AG09309 (cell line): ENCODE measurements around the gene OPRL1.

Experiments used
- DNase-seq: peaks from one replicate; pipeline ENCODE4 v3.0.0-alpha.2; 2010; ENCODE audit warnings: low read depth
- H3K4me3 ChIP-seq: 2 replicates; pipeline ENCODE4 v1.5.1; 2011; ENCODE audit warnings: mild to moderate bottlenecking, low read depth, low read length, moderate library complexity; ENCODE audit not compliant: control insufficient read depth
- CTCF ChIP-seq: IDR thresholded peaks from 2 replicates; pipeline ENCODE4 v1.5.1; 2011; ENCODE audit warnings: mild to moderate bottlenecking, low read depth, low read length, inconsistent platforms; ENCODE audit not compliant: insufficient read depth, control insufficient read depth; ENCODE audit errors: missing control alignments

The OPRL1 gene

GRCh38 chr20:64138276-64138815 is 58.5 kb downstream of the OPRL1 start:
- H3K4me3 ChIP-seq: no peak overlapping the region
- no peak for TF ChIP-seq CTCF
- DNase-seq: no peak

GRCh38 chr20:64139199-64140060 is 59.5 kb downstream of the OPRL1 start:
- H3K4me3 ChIP-seq: no peak overlapping the region
- TF ChIP-seq CTCF: no peak
- DNase-seq: no peak

- H3K4me3 ChIP-seq: no peak overlapping the region
- TF ChIP-seq CTCF: no peak
- no peak for DNase-seq
Measured at GRCh38 chr20:64140061-64140931, 60.4 kb downstream of the OPRL1 start.

- DNase-seq: no peak
- TF ChIP-seq CTCF: no peak
- H3K4me3 ChIP-seq: no peak overlapping the region
Measured at GRCh38 chr20:64140956-64141355, 61.1 kb downstream of the OPRL1 start.

GRCh38 chr20:64142590-64142989 is 62.7 kb downstream of the OPRL1 start:
- no peak for DNase-seq
- H3K4me3 ChIP-seq: no peak overlapping the region
- TF ChIP-seq CTCF: no peak

- TF ChIP-seq CTCF: no peak
- no peak overlapping the region for H3K4me3 ChIP-seq
- no peak for DNase-seq
Measured at GRCh38 chr20:64143018-64143801, 63.3 kb downstream of the OPRL1 start.
